ENCODE results near the gene KLHL12.
"Not testable (repeated sequence)": the region's sequence is repeated elsewhere in the genome, so short reads cannot be mapped to it uniquely, and the experiment has no call there.

The KLHL12 gene

DNA sequence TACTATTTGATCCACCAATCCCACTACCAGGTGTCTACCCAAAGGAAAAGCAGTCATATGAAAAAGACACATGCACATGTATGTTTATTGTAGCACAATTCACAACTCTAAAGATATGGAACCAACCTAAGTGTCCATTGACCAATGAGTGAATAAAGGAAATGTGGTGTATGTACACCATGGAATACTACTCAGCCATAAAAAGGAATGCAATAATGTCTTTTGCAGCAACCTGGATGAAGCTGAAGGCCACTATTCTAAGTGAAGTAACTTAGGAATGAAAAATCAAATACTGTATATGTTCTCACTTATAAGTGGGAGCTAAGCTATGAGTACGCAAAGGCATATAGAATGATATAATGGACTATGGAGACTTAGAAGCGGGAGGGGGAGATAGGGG, 18.4 kb upstream of the KLHL12 start:
- DNase-seq, result no peak

DNA sequence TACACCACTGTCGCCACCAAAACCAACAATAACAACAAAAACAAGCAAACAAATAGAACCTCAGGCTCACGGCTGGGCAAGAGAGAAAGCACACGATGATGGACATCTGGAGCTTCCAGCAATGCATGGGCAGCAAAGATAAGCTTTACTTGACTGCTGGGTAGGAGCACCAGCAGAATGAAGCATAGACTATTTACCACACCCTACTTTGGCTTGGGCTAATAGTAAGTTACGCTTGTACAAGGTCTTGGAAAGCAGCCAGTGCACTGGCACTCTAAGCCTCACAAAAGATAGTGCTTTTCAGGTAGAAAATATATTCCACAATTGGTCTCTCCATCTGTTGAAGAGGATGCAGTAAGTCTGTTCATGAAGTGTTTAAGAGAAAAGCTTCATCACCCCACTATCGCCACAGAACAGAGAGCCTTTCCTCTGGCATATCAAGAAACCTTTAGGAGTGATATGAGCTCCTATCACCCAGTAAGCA, 17.4 kb upstream of the KLHL12 start:
- no peak for DNase-seq

GRCh38 chr1:202942426-202942825, 15.4 kb upstream of the KLHL12 start:
- no peak for DNase-seq

DNA sequence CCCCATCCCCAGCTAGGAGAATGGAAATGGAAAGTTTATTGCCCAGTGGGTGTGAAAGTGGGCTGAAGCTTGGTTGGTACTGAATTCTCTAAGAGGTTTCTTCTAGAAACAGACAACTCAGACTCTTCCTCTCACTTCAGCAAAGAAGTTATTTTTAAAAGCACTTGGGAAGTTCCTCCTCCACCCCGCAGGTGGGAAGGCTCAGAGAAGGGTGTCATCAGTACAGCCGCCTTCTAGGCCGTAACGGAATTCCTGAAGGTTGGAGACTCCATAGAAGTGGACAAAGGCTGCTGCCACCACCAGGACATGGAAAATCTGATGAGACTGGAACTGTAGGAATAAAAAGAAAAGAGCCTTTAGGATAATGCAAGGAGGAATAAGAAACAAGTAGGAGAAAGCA, 14.3 kb upstream of the KLHL12 start:
- DNase-seq, result no peak

- DNase-seq, result no peak
These were observed 13.5 kb upstream of the KLHL12 start for GRCh38 chr1:202940561-202940960.

- no peak for DNase-seq
These were observed 11.4 kb upstream of the KLHL12 start for GRCh38 chr1:202938287-202938925.

GRCh38 chr1:202936409-202936808, 9.4 kb upstream of the KLHL12 start:
- not testable (repeated sequence) for DNase-seq

DNA sequence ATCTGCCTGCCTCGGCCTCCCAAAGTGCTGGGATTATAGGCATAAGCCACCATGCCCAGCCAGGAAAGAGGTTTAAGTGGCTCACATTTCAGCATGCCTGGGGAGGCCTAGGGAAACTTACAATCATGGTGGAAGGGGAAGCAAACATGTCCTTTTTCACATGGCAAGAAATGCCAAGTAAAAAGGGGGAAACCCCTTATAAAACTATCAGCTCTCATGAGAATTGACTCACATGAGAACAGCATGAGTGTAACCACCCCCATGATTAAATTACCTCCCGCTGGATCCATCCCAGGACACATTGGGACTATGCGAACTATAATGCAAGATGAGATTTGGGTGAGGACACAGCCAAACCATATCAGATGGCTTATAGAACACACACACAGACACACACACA, 8.8 kb upstream of the KLHL12 start:
- DNase-seq, result peak; percentile 49

DNA sequence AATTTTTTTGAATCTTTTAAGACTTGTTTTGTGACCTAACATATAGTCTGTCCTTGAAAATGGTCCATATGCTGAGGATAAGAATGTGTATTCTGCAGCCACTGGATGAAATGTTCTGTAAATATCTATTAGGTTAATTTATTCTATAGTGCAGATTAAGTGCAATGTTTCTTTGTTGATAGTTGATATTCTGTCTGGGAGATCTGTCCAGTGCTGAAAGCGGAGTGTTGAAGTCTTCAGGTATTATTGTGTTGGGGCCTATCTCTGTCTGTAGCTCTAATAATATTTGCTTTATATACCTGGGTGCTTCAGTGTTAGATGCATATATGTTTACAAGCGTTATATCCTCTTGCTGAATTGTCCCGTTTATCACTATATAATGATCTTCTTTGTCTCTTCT, 7.7 kb upstream of the KLHL12 start:
- DNase-seq, result no peak

DNA sequence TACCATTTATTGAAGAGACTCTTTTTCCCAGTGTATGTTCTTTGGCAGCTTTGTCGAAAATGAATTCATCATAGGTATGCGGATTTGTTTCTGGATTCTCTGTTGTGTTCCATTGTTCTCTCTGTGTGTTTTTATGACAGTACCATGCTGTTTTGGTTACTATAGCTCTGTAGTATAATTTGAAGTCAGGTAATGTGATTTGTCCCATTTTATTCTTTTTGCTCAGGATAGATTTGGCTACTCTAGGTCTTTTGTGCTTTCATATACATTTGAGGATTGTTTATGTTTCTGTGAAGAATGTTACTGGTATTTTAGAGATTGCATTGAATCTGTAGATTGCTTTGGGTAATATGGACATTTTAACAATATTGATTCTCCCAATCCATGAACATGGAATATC, 5.4 kb upstream of the KLHL12 start:
- DNase-seq, result no peak

DNA sequence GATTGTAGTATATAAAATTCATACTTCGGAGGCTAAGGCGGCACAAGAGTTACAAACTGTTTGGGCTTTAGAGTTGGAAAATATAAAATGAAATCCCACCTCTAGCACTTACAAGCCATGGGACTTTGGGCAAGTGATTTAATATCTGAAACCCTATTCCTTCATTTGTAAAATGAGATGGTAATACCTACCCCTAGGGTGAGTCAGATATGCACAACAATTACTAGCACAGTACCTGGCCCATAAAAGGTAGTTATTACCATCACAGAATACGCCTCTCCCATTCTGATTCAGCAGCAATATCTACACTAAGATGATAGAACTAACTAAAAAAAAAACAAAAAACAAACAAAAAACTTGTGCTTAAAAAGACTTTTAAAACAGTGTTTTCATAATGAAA, 3.5 kb downstream of the KLHL12 start:
- DNase-seq, result no peak

- DNase-seq, result no peak
These were observed 7.4 kb downstream of the KLHL12 start for GRCh38 chr1:202919615-202920014.

GRCh38 chr1:202915146-202915545, 11.9 kb downstream of the KLHL12 start:
- no peak for DNase-seq

DNA sequence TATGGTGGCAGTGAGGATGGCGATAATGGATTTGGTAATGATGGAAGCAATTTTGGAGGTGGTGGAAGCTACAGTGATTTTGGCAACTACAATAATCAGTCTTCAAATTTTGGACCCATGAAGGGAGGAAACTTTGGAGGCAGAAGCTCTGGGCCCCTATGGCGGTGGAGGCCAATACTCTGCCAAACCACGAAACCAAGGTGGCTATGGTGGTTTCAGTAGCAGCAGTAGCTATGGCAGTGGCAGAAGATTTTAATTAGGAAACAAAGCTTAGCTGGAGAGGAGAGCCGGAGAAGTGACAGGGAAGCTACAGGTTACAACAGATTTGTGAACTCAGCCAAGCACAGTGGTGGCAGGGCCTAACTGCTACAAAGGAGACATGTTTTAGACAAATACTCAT, 14.6 kb downstream of the KLHL12 start:
- DNase-seq, result not testable (repeated sequence)

DNA sequence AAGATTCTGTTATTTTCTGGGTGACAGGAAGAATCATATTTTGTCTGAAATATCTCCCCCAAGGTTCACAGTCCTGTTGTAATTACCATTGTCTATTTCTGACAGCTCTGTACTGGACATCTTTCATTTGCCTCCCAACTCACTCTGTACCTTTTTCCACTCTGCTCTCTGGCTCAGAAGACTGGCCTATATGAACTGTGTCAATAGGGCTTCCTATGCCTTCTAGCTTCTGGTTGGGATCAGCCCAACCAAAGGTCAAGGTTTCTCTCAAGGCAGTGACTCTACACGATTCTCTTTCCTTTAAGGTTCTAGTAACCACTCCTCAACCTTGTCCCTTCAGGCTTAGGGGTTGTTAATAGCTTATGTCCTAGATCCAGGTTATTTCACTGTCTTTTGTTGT, 17.5 kb downstream of the KLHL12 start:
- no peak for DNase-seq

DNA sequence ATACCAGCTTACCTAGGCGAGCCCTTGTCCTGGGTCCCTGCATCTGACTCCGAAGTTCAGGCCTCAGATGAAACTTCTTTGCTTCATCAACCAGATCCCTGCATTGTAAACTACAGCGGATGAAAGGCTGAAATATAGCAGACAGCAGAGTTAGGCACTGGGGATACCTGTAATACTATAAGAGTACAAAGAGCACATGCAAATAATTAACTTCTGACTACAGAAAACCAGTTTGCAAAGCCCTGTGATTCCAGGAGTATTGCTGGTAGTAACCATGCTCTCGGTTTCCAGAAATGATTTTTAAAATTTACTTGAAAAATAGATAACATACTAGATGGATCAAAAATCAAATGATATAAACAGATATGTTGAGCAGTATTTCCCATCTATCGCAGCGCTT, 18.0 kb downstream of the KLHL12 start:
- DNase-seq, result no peak

DNA sequence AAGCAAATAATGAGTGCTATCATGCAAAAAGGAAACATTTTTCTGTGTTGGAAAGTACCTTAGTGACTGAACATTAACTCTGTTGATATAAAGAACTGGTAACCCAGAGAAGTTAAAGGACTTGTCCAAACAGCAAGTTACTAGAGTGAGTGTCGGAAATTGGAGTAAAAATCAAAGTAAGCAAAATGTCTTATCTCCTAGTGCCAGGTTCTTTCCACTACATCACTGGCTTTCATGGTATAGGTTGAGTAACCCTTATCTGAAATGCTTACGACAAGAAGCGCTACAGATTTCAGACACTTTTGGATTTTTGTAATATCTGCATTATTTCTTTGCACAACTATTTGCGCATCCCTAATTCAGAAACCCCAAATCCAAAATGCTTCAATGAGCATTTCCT, 21.7 kb downstream of the KLHL12 start:
- no peak for DNase-seq

GRCh38 chr1:202903808-202904207, 23.2 kb downstream of the KLHL12 start:
- DNase-seq, result not testable (repeated sequence)

GRCh38 chr1:202901555-202901954, 25.5 kb downstream of the KLHL12 start:
- no peak for DNase-seq

- DNase-seq, result no peak
These were observed 34.5 kb downstream of the KLHL12 start for GRCh38 chr1:202892501-202892900.

DNA sequence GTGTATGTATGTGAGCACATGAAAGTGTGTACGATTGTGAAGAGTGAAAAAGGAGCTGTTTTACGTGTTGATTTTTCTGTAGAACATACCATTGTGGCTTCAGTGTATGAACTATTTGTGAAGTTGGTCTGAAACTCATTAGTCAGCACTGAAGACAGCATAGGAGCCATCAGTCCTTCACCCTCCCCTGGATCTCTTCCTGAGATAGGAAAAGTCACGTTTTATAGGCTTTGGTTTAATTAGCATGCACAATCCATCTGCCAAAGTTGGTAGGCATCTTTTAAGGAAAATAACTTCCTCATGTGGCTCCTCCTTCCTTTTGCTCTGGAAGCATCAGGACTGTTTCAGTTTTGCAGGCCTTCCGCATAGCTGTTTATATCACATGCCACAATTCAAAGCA, 36.6 kb downstream of the KLHL12 start:
- DNase-seq, result no peak

- DNase-seq, result peak; percentile 98
These were observed 38.3 kb downstream of the KLHL12 start, which contains the start of gene RABIF for GRCh38 chr1:202888531-202889360. Gene RABIF, minus strand, starts transcription at chr1:202889149. Its CDS starts 51 bp downstream, at chr1:202889098.

DNA sequence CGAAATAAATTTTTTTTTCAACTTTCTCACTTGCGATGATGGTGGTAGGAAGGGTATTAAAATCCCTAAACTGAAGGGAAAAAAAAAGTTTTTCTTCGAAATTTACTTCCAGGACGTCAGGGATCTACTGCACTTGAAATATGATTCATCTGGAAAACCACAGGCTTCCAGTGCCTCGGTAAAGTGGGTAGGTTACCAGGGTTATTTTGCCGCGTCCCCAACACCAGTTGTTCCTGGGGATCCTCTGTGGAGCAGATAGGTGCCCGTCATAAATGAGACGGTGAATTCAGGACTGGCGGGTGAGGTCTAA, 38.9 kb downstream of the KLHL12 start:
- DNase-seq, result peak; percentile 10

- no peak for DNase-seq
These were observed 46.0 kb downstream of the KLHL12 start for GRCh38 chr1:202880961-202881460.
